HG03565 (cell line): ENCODE measurements around the gene GNB1L.

Experiments
- ATAC-seq: cut with Tn5 transposase; IDR thresholded peaks from one replicate; pipeline ENCODE4 v1.9.1; 2021; ENCODE audit warnings: mild to moderate bottlenecking, moderate library complexity; ENCODE audit not compliant: unreplicated experiment

Gene GNB1L

GRCh38 chr22:19755145-19755710 is 99.4 kb downstream of the GNB1L start:
- ATAC-seq, result no peak

- ATAC-seq, result no peak
Measured at GRCh38 chr22:19754701-19755144, 100.0 kb downstream of the GNB1L start.

- ATAC-seq, result no peak
Measured at GRCh38 chr22:19753996-19754700, 100.5 kb downstream of the GNB1L start.

- no peak for ATAC-seq
Measured at GRCh38 chr22:19753090-19753842, 101.4 kb downstream of the GNB1L start.

- ATAC-seq, result no peak
Measured at GRCh38 chr22:19751497-19752245, 103.0 kb downstream of the GNB1L start.

GRCh38 chr22:19750507-19751490 is 103.9 kb downstream of the GNB1L start:
- no peak for ATAC-seq

- no peak for ATAC-seq
Measured at GRCh38 chr22:19749876-19750275, 104.8 kb downstream of the GNB1L start.

GRCh38 chr22:19748991-19749664 is 105.5 kb downstream of the GNB1L start:
- ATAC-seq, result no peak

GRCh38 chr22:19748139-19748538 is 106.5 kb downstream of the GNB1L start:
- no peak for ATAC-seq

- ATAC-seq, result no peak
Measured at GRCh38 chr22:19747551-19747950, 107.1 kb downstream of the GNB1L start.

GRCh38 chr22:19746726-19747125 is 107.9 kb downstream of the GNB1L start:
- ATAC-seq, result no peak

GRCh38 chr22:19745155-19746101 is 109.2 kb downstream of the GNB1L start:
- ATAC-seq, result no peak

GRCh38 chr22:19744350-19745006 is 110.2 kb downstream of the GNB1L start:
- no peak for ATAC-seq

GRCh38 chr22:19743651-19744050 is 111.0 kb downstream of the GNB1L start:
- no peak for ATAC-seq

GRCh38 chr22:19743081-19743480 is 111.6 kb downstream of the GNB1L start:
- ATAC-seq, result no peak

- no peak for ATAC-seq
Measured at GRCh38 chr22:19742160-19743066, 112.3 kb downstream of the GNB1L start.

- ATAC-seq, result no peak
Measured at GRCh38 chr22:19741053-19741452, 113.6 kb downstream of the GNB1L start.
